Effector CD4-positive, alpha-beta T cell (primary cell): ENCODE data around the gene RGMA.
A peak's percentile ranks its signal among the peaks of the same experiment; 100 is the strongest.

Experiments used
- DNase-seq: peaks from one replicate; pipeline ENCODE4 v3.0.0-alpha.2; 2020

Gene RGMA

DNA sequence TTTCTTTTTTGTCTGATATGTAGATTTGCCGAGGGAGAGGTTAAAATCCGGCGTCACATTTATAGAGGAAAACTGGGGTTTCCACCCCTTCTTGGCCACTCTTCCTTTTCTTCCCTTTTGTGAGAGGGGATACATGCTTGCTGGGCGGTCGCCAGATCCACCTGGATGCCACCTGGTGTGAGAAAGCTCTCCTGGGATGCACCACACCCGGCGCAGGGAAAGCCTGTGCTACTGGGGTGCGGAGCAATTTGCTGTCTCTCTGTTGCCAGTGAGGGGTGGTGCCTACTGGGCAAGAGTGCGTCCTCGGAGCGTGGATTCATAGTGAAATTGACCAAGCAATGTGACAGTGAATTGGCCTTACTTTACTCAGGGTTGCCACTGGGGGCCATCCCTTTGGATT is 2.5 kb upstream of the RGMA start:
- DNase-seq, result no peak

DNA sequence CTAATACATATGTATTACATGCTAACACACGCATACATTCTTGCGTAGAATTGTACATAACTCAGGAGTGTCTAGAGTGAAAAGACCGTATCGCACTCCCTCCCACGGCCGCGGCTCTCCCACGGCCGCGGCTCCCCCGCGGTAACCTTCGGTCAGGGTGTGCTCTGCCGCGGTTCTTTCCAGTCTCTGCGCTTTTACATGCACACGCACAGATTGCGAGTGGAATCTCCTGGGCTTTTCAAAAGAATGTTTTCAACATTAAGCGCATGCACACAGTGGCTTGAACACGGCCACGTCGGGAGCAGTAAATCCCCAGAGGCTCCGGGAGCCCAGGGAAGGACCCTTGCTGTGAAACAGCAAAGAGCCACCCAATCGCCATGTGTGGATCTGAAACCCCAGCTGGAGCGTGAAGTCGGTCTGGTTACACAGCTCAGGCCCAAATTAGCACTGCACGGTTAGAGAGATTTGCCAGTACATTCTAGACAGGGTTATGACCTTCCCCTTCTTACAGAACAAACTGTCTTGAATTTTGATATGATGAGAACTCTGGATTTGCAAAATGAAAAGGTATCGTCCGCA is 805 bp upstream of the RGMA start:
- DNase-seq, result no peak

DNA sequence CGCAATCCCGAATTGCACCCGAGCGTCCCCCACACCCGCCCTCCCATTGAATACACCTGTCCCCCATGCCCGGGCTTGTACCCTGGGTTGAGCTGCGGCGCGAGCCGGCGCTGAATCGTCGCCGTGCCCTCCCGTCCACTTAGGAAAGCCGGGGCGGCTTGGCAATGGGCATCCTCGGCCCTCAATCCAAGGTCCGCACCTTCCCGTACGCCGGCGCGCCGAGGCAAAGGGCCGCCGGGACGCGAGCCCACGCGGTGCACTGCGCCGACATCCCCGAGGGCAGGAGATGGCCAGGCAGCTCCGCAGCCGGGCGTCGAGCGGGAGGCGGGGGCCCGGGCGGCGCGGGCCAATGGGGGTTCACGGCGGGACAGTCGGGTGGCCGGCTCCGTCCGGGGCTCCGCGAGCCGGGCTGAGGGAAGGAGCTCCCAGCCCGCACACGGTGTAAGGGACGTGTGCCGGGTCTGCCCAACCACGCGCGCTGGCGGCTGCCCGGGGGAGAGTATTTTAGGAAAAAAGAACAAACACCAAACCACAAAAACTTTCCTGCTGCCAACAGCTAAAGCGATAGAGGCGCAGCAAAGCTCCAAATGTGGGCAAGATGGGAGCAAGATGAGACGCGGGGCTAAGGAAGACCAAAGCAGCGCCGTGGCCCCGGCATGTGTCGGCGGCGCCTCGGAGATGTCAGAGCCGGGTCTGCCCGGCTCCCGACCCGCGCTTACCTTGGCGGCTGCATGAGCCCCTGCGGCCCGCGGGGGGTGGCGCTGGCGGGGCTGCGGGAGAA is 621 bp downstream of the RGMA start:
- DNase-seq, result no peak

DNA sequence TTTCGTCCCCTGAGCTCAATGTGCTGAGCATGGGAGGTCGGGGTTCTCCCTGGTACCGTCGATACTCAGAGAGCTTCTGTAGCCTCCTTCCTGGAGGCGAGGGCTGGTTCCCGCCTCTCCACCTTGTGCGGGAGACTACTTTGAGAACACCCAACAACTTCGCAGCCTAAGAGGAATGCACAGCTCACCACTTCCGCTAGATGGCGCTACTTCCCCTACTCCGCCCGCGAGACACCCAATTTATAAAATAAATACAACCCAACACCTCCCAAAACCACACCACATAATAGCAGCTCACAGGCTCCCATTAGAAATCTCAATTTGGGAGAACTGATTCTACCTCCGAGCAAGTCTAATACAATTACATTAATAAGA is 1.2 kb downstream of the RGMA start:
- peak; percentile 51 for DNase-seq

DNA sequence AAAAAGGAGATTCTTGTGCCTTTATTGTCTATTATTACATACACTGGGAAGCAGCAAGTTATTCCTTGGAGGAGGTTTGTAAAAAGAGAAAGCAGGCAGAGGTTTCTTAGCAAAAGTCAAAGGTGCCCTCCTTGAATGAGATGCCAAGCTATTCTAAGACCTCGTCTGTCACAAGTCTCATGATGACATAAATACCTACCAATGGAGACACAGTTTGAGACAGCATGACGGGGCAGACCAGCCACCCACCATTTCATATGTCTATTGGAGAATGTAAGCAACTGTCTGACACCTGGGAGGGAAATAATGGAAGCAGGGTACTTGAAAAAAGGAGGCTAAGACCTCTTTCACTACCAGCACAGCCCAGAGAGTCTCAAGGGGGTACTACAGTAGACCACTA is 2.2 kb downstream of the RGMA start:
- no peak for DNase-seq

DNA sequence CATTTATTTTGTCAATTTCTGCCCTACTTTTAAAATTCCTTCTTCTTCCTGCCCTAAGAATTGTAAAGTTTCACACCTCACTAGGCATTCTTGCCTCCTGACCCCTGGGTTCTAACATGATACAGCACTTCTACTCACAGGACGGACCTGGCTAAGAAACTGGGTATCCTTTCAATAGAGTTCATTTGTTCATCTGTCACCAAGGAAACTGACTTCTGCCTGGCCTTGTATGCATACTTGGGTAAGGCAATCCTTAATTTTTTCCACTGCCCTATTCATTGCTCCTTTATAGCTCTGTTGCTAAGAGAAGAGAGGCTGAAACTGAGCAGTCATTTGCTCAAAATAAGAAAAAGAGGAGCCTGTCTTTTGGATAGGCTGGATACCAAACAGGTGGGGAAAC is 3.3 kb downstream of the RGMA start:
- no peak for DNase-seq

DNA sequence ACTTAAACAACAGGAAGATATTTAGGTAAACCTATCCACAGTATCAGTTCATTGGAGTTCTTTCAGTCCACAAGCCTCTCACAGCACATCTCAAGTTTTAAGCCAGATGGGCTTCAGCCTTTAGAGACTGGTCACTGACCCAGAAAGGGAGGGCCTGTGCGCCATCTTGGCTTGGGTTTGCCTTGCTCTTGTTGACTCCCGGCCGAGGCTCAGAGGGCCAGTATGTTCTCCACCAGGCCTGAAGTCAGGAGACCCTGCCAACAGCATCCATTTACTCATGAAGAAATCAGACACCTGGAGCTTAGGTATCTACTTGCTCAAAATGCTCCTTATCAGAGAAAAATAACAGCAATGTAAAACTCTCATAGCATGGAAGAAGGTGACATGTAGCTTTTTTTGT is 6.2 kb downstream of the RGMA start:
- no peak for DNase-seq

DNA sequence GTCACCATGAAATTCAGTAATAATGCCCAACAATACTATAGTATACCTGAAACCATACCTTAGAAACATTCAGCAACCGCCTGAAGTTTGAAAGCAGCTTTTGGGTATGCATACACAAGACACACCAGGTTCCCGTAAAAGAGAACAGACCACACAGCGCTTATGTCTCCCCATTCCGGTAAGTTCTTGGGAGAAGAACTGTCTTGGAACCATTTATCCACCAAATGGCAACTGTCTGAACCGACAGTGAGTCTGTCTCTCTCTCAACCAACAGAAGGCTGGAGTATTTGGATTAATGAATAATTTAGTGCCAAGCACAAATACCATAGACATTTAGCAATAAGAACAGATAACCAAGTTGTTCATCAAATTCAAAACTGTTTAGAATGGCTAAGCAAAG is 7.6 kb downstream of the RGMA start:
- no peak for DNase-seq

DNA sequence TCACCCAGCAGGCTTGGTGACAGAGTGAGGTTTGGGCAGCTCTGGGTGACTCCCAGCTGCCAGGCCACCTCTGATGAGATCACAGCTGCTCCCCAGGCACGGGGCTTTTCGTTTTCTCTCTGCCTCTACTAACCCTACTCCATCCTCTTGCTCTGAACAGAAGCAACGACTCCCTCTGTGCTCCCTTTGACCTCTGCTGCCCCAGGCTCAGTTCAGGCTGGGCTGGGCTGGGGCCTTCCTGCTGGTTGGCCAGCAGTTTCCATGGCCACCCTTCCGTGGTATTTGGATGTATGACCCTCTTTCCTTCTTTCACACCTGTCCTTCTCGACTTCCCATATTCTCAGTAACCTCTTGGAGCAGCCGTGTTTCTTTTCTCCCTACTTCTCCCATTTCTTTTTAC is 8.6 kb downstream of the RGMA start:
- DNase-seq, result no peak

DNA sequence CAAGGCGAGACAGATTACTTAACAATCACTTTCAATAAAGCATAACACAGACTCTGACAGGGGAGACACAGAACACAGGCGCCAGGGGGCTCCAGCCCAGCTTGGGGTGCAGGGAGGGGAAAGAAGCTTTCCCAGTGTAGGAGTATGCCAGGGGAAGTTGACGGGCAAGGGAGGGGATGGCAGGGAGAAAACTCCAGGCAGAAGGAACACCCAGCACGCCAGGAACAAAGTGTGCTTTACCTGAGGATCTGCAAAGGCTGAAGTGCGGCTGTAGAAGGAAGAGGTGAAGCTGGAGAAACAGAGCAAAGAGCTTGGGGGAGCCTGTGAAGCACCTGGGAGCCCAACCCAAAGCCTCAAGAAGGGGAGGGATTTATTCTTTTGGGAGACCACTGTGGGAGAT is 12.1 kb downstream of the RGMA start:
- no peak for DNase-seq

DNA sequence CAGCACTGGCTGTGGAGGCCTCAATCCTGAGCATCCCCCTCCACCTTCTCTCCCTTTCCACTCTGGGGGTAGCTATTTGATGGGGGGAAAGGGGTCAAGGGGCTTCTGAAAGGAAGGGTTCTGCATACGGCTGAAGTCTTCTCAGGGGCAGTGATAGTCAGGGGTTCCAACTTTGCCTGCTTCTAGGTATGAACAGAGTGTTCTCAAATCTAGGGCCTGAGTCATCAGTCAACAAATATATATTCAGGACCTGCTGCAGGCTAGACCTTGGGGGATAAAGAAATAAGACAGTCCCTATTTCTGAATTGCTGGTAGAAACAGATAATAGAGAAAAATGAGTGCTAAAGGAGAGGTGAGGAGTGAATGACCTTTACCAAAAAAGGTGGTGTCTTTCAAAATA is 12.8 kb downstream of the RGMA start:
- DNase-seq, result no peak

DNA sequence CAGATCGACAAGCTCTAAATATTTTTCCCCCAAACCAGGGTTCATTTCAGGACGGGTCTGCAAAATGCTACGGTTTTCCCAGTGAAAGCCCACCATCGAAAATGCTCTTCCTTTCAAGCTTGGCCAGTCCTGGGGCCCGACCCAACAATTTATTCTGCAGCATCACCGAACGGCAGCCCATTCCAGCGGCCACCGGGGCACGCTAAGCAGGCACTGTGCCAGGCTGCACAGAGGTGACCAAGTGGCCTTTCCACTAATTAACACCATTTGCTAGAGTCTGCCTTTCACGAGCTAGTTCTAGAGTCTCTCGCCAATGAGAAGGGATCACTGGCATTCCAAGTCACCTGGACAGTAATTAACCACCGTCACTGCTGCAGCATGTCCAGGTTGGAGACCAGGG is 14.4 kb downstream of the RGMA start:
- DNase-seq, result no peak

DNA sequence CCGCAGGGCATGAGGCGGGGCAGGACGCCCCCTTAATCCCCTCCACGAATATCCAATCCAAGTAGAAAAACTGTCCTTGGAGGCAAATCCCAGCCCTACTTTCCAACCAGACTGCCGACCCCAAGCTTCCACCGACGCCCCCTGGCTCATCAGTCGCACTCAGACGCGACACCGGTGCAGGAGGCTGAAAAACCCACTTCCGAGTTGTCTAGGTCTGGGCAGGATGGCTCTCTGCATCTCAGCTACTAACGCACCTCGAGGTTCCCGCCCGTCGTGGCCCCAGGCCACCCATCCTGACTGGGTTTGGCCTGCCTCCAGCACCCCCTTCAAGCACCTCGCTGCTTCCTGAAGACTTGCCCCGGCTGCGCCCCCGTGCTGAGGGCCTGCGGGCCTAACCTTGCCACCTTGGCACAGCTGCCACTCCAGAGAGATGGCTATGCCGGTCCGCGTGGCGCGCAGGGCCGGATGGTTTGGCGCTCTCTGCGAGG is 15.5 kb downstream of the RGMA start:
- no peak for DNase-seq

DNA sequence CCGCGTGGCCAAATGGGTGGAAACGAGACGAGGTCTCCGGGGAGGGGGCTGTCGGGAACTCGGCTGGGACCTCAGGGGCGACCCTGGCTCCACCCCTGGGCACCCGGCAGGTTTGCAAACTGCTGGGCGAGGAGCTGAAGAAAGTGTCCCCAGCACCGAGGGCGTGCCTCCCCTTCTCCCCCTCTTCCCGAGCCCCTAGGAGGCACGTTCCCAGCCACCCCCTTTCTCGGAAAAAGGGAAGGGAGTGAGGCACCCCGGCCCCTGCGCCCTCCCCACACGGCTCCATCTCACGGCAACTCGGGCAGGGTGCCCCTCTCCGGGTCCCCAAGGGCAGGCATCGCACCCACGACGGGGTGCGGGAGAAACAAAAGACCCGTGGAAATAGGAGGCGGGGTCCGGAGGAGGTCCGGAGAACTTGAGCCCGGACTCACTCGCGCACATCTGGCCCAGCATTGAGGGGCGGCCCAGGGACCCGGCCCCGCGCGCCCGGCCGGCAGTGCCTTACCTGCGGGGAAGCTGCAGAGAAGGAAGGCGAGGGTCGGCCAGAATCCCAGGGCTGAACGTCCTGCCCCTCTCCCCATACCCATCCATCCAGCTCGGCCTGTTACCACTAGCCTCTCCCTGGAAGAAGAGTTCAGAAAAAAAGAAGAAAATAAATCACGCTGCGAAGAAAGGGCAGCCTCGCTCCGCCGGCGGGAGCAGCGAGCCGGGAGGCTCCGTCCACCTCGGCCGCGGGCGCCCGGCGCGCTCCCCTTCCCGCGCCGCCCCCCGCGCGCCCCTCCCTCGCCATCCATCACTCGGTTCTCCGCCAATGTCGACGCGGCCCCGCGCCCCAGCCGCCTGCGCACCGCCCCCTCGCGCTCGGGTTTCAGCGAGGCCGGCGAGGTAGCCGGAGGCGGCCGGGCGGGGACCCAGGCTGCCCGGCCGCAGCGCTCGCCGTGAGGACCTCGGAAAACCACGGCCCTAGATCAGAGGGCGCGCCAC is 16.3 kb downstream of the RGMA start:
- DNase-seq, result no peak

DNA sequence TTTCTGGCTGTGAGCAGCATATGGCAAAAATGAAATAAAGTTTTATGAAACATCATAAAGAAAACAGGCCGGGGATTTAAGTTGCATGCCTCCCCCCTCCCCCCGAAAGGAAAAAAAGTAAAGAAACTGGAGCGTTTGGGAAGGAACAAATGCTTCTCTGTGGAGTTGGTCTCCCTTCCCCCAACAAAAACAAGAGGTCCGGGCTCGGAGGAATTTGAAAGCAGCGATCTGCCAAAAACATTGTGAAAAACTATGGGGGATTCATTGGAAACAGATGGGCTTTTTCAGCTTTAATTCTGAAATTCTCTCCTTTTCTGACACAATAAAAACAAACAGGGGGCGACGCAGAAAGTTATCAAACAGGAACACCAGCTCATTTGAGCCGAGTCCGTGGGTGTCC is 17.0 kb downstream of the RGMA start:
- DNase-seq, result no peak

DNA sequence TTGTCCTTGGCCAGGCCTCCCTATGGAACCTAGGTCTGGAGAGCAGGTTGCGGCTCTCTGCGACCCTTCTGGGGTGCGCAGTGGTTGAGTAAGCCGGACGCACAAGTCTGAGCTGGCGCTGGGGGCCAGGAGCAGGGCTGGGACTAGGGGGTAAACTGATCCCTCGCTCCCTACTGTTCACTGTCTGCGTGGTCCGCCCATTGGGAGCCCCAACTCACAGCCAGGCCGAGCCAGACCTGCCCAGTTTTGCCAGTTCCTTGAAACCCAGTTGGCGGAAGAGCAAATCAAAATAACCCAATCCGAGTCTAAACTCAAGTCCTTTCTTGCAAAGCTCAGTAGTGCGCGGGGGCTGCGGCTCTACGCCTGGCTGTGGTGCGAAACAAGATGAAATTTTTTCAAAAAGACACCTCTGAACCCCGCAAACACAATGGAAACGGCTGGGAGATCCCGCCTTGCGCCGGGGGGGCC is 17.5 kb downstream of the RGMA start:
- no peak for DNase-seq

DNA sequence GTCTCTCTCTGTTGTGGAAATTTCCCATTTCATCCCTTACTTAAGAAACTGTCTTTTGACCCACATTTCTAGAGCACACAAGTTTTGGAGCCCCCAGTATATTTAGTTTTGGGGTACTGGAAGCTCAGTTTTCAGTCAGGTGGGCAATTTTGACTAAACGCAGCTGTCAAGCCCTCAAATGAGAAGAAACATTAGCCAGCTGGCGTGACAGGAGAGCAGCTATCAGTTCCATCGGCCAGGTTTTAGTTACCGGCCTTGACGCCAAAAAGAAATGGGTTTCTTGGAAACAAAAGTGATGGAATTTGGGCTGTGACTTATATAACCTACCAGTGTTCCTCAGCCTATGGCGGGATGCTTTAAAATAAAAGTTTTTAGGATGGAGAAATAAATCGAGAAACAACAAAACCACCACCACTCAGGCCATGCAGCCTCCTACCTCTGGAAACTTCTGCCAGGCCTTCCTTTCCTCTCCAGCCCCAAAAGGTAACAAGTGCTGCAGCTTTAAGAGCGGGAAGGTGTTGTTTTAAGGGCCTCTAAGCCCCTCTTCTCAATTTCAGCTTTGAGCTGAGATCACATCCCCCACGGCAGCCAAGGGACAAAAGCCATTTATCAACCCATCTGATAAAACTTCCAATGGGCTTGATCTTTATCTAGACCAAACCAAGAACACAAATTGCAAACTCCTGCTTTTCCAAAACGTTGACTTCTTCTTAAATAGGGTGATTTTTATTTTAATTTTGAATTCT is 18.3 kb downstream of the RGMA start:
- no peak for DNase-seq

DNA sequence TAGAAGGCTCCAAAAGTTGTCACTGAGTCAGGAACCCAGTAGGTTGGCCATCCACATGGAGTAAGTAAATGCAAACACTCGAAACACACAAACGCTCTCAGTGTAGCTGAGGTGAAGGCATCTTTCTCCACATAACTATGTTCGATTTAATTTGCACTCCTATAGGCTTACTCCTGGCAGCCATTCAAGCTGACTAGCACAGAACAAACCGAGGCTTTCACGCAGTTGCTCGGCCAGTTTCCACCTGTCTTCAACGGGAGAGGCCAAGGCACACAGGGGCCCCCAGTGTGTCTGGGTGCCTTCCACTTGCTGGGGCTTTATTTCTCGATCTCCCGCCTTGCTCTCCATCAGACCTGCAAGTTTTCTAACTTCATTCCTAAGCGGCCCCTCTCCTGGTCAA is 18.9 kb downstream of the RGMA start:
- no peak for DNase-seq

DNA sequence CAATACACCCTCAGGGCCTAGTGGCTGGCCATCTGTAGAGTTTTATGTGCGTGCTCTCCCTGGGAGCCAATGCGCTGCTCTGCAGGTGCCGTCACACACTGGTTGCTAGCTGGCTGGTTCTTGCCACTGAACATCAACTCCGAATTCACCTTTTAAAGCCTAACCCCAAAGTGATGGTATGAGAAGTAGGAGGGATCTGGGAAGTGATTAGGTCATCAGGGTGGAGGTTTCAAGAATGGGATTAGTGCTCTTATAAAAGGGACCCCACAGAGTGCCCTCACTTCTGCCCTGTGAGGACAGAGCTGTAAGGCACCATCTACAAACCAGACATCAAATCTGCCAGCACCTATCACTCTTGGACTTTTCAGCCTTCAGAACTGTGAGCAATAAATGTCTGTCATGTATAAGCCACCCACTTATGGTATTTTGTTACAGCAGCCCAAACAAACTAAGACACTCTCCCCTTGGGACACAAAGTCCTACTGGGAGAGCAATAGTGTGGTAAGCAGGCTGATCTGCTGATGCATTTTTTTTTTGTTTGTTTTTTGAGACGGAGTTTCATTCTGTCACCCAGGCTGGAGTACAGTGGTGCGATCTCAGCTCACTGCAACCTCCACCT is 20.3 kb downstream of the RGMA start:
- no peak for DNase-seq

DNA sequence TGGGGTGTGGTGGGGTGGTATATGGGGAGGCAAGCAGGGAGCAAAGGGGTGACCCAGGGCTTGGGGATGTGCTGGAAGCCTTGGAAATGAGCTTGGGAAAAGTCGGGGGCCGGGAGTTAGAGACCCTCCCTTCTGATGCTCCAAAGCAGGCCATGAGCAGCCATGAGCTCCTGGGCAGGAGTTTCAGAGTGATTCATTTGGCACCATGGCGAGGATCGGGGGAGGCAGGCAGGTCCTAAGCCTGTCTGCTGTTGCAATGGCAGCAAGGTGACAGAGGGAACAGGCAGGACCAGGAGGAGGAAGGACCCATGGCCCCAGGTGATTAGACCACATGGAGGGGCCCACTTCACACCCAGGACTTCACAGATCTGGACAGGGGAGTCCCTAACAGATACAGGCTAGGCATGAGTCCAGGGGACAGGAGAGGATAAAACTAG is 21.3 kb downstream of the RGMA start:
- DNase-seq, result no peak

DNA sequence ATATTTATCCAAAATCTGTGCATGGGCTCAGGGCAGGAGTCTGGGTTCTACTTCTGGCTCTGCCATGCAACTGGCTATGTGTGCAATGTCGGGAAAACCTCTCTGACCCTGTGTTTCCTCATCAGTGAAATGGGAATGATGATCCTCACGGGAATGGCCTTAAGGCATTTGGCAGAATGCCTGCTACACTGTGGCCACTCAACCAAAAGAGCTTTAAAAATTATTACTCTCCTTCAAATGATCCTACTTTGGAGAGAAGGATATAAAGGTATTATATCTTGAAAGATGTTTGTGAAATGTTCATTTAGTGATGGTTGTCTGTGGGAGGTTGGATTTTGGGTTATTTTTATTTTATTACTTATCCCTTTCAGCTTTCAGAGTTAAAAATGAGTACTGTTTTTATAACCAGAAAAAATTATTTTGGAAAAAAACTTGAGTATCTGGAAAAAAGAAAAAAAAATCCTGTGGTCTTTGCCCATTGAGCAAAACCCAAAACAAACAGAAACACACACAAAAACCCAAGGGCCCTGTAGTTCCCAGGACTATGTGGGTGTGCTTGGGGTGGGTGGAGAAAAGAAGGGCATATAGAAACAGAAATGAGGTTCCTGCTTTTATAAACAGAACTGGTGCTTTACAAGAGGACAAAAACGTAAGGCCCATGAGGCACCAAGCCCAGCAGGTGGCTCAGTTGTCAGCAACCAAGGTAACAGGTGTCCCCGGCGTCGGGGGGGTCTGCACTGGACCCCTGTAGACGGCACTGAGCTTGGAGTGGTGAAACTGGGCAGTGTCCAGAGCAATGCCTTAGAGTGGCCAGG is 22.0 kb downstream of the RGMA start:
- no peak for DNase-seq
